Astrocyte (in vitro differentiated cells and primary cell): ENCODE measurements around the gene XYLT1. TPM values are rescaled to one million over a fixed set of nuclear protein-coding genes. Genes with fewer than 3 reads are reported as not detected.

ENCODE experiments used
- DNase-seq: peaks from one replicate; pipeline ENCODE4 v3.0.0-alpha.2; 2010; ENCODE audit warnings: low read depth
- FAIRE-seq: peaks from 2 replicates; lab custom pipeline; 2011; peaks lifted over from hg19 to GRCh38; lab: Jason Lieb, UNC
- H2AFZ ChIP-seq: 2 replicates; pipeline ENCODE4 v1.6.0; 2012; ENCODE audit warnings: low read depth, low read length, inconsistent platforms
- H3K27ac ChIP-seq: 2 replicates; pipeline ENCODE4 v1.5.1; 2011; ENCODE audit warnings: low read depth, low read length, inconsistent platforms
- H3K27me3 ChIP-seq: 2 replicates; pipeline ENCODE4 v1.6.0; 2011; ENCODE audit warnings: low read length, inconsistent platforms; ENCODE audit not compliant: insufficient read depth
- H3K36me3 ChIP-seq: 2 replicates; pipeline ENCODE4 v1.5.1; 2011; ENCODE audit warnings: low read length, inconsistent platforms; ENCODE audit not compliant: insufficient read depth
- H3K4me1 ChIP-seq: 2 replicates; pipeline ENCODE4 v1.5.1; 2011; ENCODE audit warnings: low read length, inconsistent platforms; ENCODE audit not compliant: insufficient read depth
- H3K4me2 ChIP-seq: 2 replicates; pipeline ENCODE4 v1.6.0; 2012; ENCODE audit warnings: low read length, inconsistent platforms
- H3K4me3 ChIP-seq: 2 replicates; pipeline ENCODE4 v1.5.1; 2011; ENCODE audit warnings: low read depth, mild to moderate bottlenecking, low read length, inconsistent platforms; ENCODE audit not compliant: insufficient read depth
- H3K79me2 ChIP-seq: 2 replicates; pipeline ENCODE4 v1.6.0; 2012; ENCODE audit warnings: mild to moderate bottlenecking, low read length, inconsistent platforms; ENCODE audit not compliant: insufficient read depth
- H3K9ac ChIP-seq: 2 replicates; pipeline ENCODE4 v1.6.0; 2012; ENCODE audit warnings: mild to moderate bottlenecking, low read length, inconsistent platforms
- H3K9me3 ChIP-seq: 2 replicates; pipeline ENCODE4 v1.5.1; 2012; ENCODE audit warnings: low read depth, mild to moderate bottlenecking, low read length, inconsistent platforms; ENCODE audit not compliant: insufficient read depth
- H4K20me1 ChIP-seq: 2 replicates; pipeline ENCODE4 v1.6.0; 2012; ENCODE audit warnings: low read length, inconsistent platforms; ENCODE audit not compliant: insufficient read depth
- H3K27ac Mint-ChIP-seq: one replicate; pipeline ENCODE4 v1.8.0; 2021; ENCODE audit warnings: mild to moderate bottlenecking, mixed read lengths; ENCODE audit not compliant: unreplicated experiment
- H3K27me3 Mint-ChIP-seq: one replicate; pipeline ENCODE4 v1.8.0; 2021; ENCODE audit warnings: low read depth, mixed read lengths; ENCODE audit not compliant: unreplicated experiment
- H3K36me3 Mint-ChIP-seq: one replicate; pipeline ENCODE4 v1.8.0; 2021; ENCODE audit warnings: low read depth, mixed read lengths; ENCODE audit not compliant: unreplicated experiment
- H3K4me1 Mint-ChIP-seq: one replicate; pipeline ENCODE4 v1.8.0; 2021; ENCODE audit warnings: low read depth, mixed read lengths; ENCODE audit not compliant: unreplicated experiment
- H3K4me3 Mint-ChIP-seq: one replicate; pipeline ENCODE4 v1.8.0; 2021; ENCODE audit warnings: mild to moderate bottlenecking, moderate library complexity, mixed read lengths; ENCODE audit not compliant: unreplicated experiment
- H3K9me3 Mint-ChIP-seq: one replicate; pipeline ENCODE4 v1.8.0; 2021; ENCODE audit warnings: mild to moderate bottlenecking, mixed read lengths; ENCODE audit not compliant: unreplicated experiment
- EZH2 ChIP-seq: IDR thresholded peaks from 2 replicates; pipeline ENCODE4 v1.6.1; 2012; ENCODE audit warnings: mild to moderate bottlenecking, low read length, inconsistent platforms; ENCODE audit not compliant: insufficient read depth
- total RNA-seq: library from RNA; stranded (reverse); gene quantifications from 2 replicates; pipeline ENCODE4 v1.2.1, GENCODE V29; 2021
- TF ChIP-seq, protein P1 (sequence below): IDR thresholded peaks from 2 replicates; pipeline ENCODE4 v1.5.1; 2011; ENCODE audit warnings: low read depth, mild to moderate bottlenecking, inconsistent platforms, low read length, moderate library complexity; ENCODE audit not compliant: insufficient read depth

The XYLT1 gene
- total RNA-seq, 1 donor from 2014 or later = 22.9 TPM

DNA sequence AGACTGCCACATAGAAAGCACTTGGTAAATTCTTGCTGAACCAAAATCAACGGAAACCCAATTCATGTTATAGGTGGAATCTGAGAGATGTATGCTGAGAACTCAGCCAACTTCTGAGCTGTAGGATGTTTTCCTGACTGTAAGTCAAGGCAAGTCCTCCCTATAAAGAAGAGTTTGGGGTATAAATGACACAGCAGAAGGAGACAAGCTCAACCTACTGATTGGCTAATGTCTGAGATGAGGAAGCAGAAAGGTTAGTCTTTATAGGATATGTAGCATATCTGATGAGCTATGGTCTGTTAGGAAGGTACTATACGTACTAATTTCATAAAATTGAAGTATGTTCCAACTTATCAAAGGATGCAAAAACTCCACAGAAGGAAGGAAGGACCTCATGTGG is 99.5 kb downstream of the XYLT1 start:
- peaks cover 98% of the 10 kb centered on the region for H4K20me1 ChIP-seq
- no peak overlapping the region for H2AFZ ChIP-seq
- no peak overlapping the region for H3K27ac ChIP-seq
- DNase-seq (no peak), FAIRE-seq (no peak)
- peaks cover 29% of the 10 kb centered on the region for H3K4me1 Mint-ChIP-seq
- H3K4me2 ChIP-seq = peak overlapping the region; percentile 74
- peaks cover 2% of the 10 kb centered on the region for H3K27me3 Mint-ChIP-seq
- H3K4me3 ChIP-seq = no peak overlapping the region
- no peak overlapping the region for H3K9ac ChIP-seq
- no peaks in the 10 kb centered on the region for H3K36me3 ChIP-seq
- H3K9me3 Mint-ChIP-seq = no peaks in the 10 kb centered on the region
- H3K9me3 ChIP-seq = no peaks in the 10 kb centered on the region
- H3K27ac Mint-ChIP-seq = no peak overlapping the region
- peaks cover 3% of the 10 kb centered on the region for H3K36me3 Mint-ChIP-seq
- peaks cover 31% of the 10 kb centered on the region for H3K4me1 ChIP-seq
- no peaks in the 10 kb centered on the region for H3K27me3 ChIP-seq
- no peak overlapping the region for H3K4me3 Mint-ChIP-seq
- TF ChIP-seq, protein P1, sequence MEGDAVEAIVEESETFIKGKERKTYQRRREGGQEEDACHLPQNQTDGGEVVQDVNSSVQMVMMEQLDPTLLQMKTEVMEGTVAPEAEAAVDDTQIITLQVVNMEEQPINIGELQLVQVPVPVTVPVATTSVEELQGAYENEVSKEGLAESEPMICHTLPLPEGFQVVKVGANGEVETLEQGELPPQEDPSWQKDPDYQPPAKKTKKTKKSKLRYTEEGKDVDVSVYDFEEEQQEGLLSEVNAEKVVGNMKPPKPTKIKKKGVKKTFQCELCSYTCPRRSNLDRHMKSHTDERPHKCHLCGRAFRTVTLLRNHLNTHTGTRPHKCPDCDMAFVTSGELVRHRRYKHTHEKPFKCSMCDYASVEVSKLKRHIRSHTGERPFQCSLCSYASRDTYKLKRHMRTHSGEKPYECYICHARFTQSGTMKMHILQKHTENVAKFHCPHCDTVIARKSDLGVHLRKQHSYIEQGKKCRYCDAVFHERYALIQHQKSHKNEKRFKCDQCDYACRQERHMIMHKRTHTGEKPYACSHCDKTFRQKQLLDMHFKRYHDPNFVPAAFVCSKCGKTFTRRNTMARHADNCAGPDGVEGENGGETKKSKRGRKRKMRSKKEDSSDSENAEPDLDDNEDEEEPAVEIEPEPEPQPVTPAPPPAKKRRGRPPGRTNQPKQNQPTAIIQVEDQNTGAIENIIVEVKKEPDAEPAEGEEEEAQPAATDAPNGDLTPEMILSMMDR = no peak
- no peak for TF ChIP-seq EZH2
- peaks cover 89% of the 10 kb centered on the region for H3K79me2 ChIP-seq

DNA sequence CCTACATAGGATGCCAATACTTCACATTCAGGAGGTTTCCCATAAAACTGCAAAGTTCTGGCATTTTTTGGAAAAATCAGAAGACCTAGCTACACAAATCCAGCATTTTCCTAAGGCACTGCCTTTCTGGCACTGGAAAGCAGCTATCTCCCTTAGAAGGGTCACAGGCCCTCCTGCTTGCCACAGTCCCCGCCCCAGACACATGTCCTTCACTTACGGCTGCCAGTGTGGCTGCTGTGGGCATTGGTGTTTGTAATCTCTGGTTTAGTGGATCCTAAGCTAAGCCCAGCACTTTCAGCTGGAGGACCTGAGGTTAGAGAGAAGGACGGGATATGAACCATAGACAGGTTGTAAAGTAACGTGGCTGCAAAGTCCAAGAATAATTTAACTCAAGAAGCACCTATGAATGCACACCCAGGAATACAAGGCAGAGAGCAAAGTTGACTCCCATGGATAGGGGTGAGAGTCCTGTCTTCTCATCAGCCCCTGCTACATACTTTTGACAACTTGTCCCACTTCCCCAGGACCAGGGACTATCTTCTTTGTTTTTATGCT is 100.0 kb downstream of the XYLT1 start:
- Histone ChIP-seq H4K20me1 (peaks cover 98% of the 10 kb centered on the region), H3K27me3 (no peaks in the 10 kb centered on the region), H3K9ac (peak overlapping the region; percentile 25), H3K4me2 (peak overlapping the region; percentile 74), H3K36me3 (no peaks in the 10 kb centered on the region), H3K79me2 (peaks cover 86% of the 10 kb centered on the region), H3K4me3 (no peak overlapping the region), H3K4me1 (peaks cover 31% of the 10 kb centered on the region), H2AFZ (no peak overlapping the region), H3K27ac (peak overlapping the region; percentile 30), H3K9me3 (no peaks in the 10 kb centered on the region)
- no peaks in the 10 kb centered on the region for H3K9me3 Mint-ChIP-seq
- DNase-seq (no peak), FAIRE-seq (no peak)
- H3K36me3 Mint-ChIP-seq = peaks cover 3% of the 10 kb centered on the region
- TF ChIP-seq EZH2 = no peak
- TF ChIP-seq, protein P1 = no peak
- H3K27me3 Mint-ChIP-seq = peaks cover 2% of the 10 kb centered on the region
- H3K4me1 Mint-ChIP-seq = peaks cover 32% of the 10 kb centered on the region
- no peak overlapping the region for H3K4me3 Mint-ChIP-seq
- H3K27ac Mint-ChIP-seq = peak overlapping the region; percentile 6

DNA sequence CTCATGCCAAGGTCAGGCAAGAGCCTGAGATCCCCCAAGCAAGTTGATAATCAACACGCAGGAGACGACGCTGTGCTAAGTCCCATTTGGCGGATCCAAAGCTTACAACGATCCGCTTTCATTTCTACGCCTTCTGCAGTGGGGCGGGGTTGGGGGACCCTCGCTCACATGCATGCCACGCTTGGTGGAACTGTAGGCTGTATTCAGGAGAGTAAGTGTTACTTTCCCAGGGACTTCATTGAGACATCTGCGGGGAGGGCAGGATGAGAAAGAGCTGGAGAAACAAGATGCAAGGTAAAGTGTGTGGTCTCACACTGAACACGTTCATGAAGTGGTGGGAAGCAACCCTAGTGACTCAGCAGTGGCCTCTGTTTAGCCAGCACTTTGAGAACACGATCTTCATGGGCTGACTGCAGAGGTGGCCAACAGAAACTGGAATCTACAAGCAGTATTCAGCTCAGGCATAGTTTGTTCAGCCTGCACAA is 100.5 kb downstream of the XYLT1 start:
- Histone ChIP-seq H3K36me3 (no peaks in the 10 kb centered on the region), H3K4me1 (peaks cover 35% of the 10 kb centered on the region), H3K27me3 (no peaks in the 10 kb centered on the region), H2AFZ (no peak overlapping the region), H3K27ac (peak overlapping the region; percentile 32), H3K4me2 (peak overlapping the region; percentile 74), H3K79me2 (peaks cover 83% of the 10 kb centered on the region), H4K20me1 (peaks cover 98% of the 10 kb centered on the region), H3K9ac (peak overlapping the region; percentile 25), H3K4me3 (no peak overlapping the region), H3K9me3 (no peaks in the 10 kb centered on the region)
- TF ChIP-seq, protein P1 = no peak
- TF ChIP-seq EZH2 = no peak
- peak overlapping the region; percentile 28 for H3K4me3 Mint-ChIP-seq
- DNase-seq (peak; percentile 81), FAIRE-seq (no peak)
- peak overlapping the region; percentile 6 for H3K27ac Mint-ChIP-seq
- no peaks in the 10 kb centered on the region for H3K9me3 Mint-ChIP-seq
- H3K27me3 Mint-ChIP-seq = peaks cover 2% of the 10 kb centered on the region
- H3K36me3 Mint-ChIP-seq = peaks cover 3% of the 10 kb centered on the region
- peaks cover 37% of the 10 kb centered on the region for H3K4me1 Mint-ChIP-seq
